WTC11 (cell line): Measurements from ENCODE around the gene CFDP1. TPM values are rescaled to one million over a fixed set of nuclear protein-coding genes. Genes with fewer than 3 reads are reported as not detected.

Experiments used
- ATAC-seq: fragments of 200-7000 bp; cut with Tn5 transposase; 2 replicates; pipeline ENCODE4 v1.10.0; 2021; ENCODE audit warnings: mild to moderate bottlenecking, moderate library complexity
- CTCF ChIA-PET: fragments of 300-600 bp; sonication (Branson Sonifier 250); formaldehyde crosslinking; loops from one replicate; lab custom pipeline; 2021; ENCODE audit warnings: antibody characterized with exemption; lab: Charles Lee
- POLR2A ChIA-PET: fragments of 350-600 bp; sonication (Branson Sonifier 250); formaldehyde crosslinking; loops from one replicate; lab custom pipeline; 2021; ENCODE audit warnings: antibody characterized with exemption; lab: Charles Lee
- DNase-seq: peaks from one replicate; pipeline ENCODE4 v3.0.0; 2021; ENCODE audit warnings: low spot score
- H3K27ac Mint-ChIP-seq: 2 replicates; pipeline ENCODE4 v1.8.0; 2021; ENCODE audit warnings: mixed read lengths
- H3K27me3 Mint-ChIP-seq: 2 replicates; pipeline ENCODE4 v1.8.0; 2021; ENCODE audit warnings: low read depth, mild to moderate bottlenecking, moderate library complexity, mixed read lengths
- H3K36me3 Mint-ChIP-seq: 2 replicates; pipeline ENCODE4 v1.8.0; 2021; ENCODE audit warnings: mixed read lengths
- H3K4me1 Mint-ChIP-seq: 2 replicates; pipeline ENCODE4 v1.8.0; 2022; ENCODE audit warnings: mixed read lengths
- H3K4me3 Mint-ChIP-seq: 2 replicates; pipeline ENCODE4 v1.8.0; 2021; ENCODE audit warnings: mild to moderate bottlenecking, moderate library complexity, mixed read lengths
- H3K9me3 Mint-ChIP-seq: 2 replicates; pipeline ENCODE4 v1.8.0; 2021; ENCODE audit warnings: mixed read lengths
- ATF3 ChIP-seq: sonication (generic); formaldehyde crosslinking; conservative IDR thresholded peaks from 2 replicates; pipeline ENCODE4 v1.8.1; 2022; ENCODE audit warnings: mild to moderate bottlenecking, missing genetic modification reagents
- CREB1 ChIP-seq: sonication (generic); formaldehyde crosslinking; IDR thresholded peaks from 2 replicates; pipeline ENCODE4 v1.8.0; 2023; ENCODE audit warnings: mild to moderate bottlenecking, missing genetic modification reagents
- ETV6 ChIP-seq: sonication (generic); formaldehyde crosslinking; IDR thresholded peaks from 2 replicates; pipeline ENCODE4 v1.8.1; 2022; ENCODE audit warnings: mild to moderate bottlenecking, missing genetic modification reagents
- FOXK1 ChIP-seq: sonication (generic); formaldehyde crosslinking; IDR thresholded peaks from 2 replicates; pipeline ENCODE4 v1.8.0; 2022; ENCODE audit warnings: mild to moderate bottlenecking, moderate library complexity, missing genetic modification reagents
- GRHL2 ChIP-seq: fragments of 250-450 bp; sonication (Bioruptor Pico); IDR thresholded peaks from 2 replicates; pipeline ENCODE4 v1.8.0; 2022; ENCODE audit warnings: mild to moderate bottlenecking, moderate library complexity; ENCODE audit not compliant: insufficient replicate concordance, severe bottlenecking
- MLX ChIP-seq: sonication (generic); formaldehyde crosslinking; IDR thresholded peaks from 2 replicates; pipeline ENCODE4 v1.8.1; 2023; ENCODE audit warnings: mild to moderate bottlenecking, missing genetic modification reagents, moderate library complexity
- NR1H2 ChIP-seq: sonication (generic); formaldehyde crosslinking; IDR thresholded peaks from 2 replicates; pipeline ENCODE4 v1.9.0; 2021; ENCODE audit warnings: mild to moderate bottlenecking, moderate library complexity, missing genetic modification reagents
- PRDM15 ChIP-seq: sonication (generic); formaldehyde crosslinking; IDR thresholded peaks from 2 replicates; pipeline ENCODE4 v1.8.0; 2022; ENCODE audit warnings: missing genetic modification reagents
- PREB ChIP-seq: sonication (generic); formaldehyde crosslinking; IDR thresholded peaks from 2 replicates; pipeline ENCODE4 v1.8.1; 2022; ENCODE audit warnings: mild to moderate bottlenecking, missing genetic modification reagents, moderate library complexity, borderline replicate concordance
- PRRX2 ChIP-seq: fragments of 250-450 bp; sonication (Bioruptor Pico); IDR thresholded peaks from 2 replicates; pipeline ENCODE4 v1.8.0; 2021; ENCODE audit warnings: mild to moderate bottlenecking
- SMAD4 ChIP-seq: sonication (generic); formaldehyde crosslinking; IDR thresholded peaks from 2 replicates; pipeline ENCODE4 v1.8.0; 2022; ENCODE audit warnings: mild to moderate bottlenecking, missing genetic modification reagents
- STAT6 ChIP-seq: sonication (generic); formaldehyde crosslinking; conservative IDR thresholded peaks from 2 replicates; pipeline ENCODE4 v1.8.1; 2023; ENCODE audit warnings: mild to moderate bottlenecking, low read depth, missing genetic modification reagents, moderate library complexity
- TEAD4 ChIP-seq: sonication (generic); formaldehyde crosslinking; IDR thresholded peaks from 2 replicates; pipeline ENCODE4 v1.8.0; 2022; ENCODE audit warnings: mild to moderate bottlenecking, missing genetic modification reagents
- USF1 ChIP-seq: sonication (generic); formaldehyde crosslinking; IDR thresholded peaks from 2 replicates; pipeline ENCODE4 v1.8.0; 2022; ENCODE audit warnings: mild to moderate bottlenecking, missing genetic modification reagents
- ZBTB21 ChIP-seq: sonication (generic); formaldehyde crosslinking; IDR thresholded peaks from 2 replicates; pipeline ENCODE4 v1.8.1; 2023; ENCODE audit warnings: mild to moderate bottlenecking, missing genetic modification reagents, borderline replicate concordance
- ZMAT4 ChIP-seq: fragments of 250-450 bp; sonication (Bioruptor Pico); IDR thresholded peaks from 2 replicates; pipeline ENCODE4 v1.9.0; 2021; ENCODE audit warnings: mild to moderate bottlenecking
- ZNF121 ChIP-seq: sonication (generic); formaldehyde crosslinking; IDR thresholded peaks from 2 replicates; pipeline ENCODE4 v1.8.0; 2023; ENCODE audit warnings: missing genetic modification reagents
- ZNF281 ChIP-seq: sonication (generic); formaldehyde crosslinking; IDR thresholded peaks from 2 replicates; pipeline ENCODE4 v1.8.0; 2023; ENCODE audit warnings: mild to moderate bottlenecking, missing genetic modification reagents
- ZNF317 ChIP-seq: sonication (generic); formaldehyde crosslinking; IDR thresholded peaks from 2 replicates; pipeline ENCODE4 v1.8.1; 2023; ENCODE audit warnings: low read depth, mild to moderate bottlenecking, moderate library complexity, missing genetic modification reagents, borderline replicate concordance
- total RNA-seq: library from RNA; stranded (reverse); gene quantifications from 3 replicates; pipeline ENCODE4 v1.2.3, GENCODE V29; 2021

Gene CFDP1
- total RNA-seq, 1 experiment from 2014 or later: 79.2 TPM

- TF ChIP-seq PRRX2 (CRISPR knock-in tag) (no peak), ATF3 (CRISPR knock-in tag) (no peak), CREB1 (CRISPR knock-in tag) (no peak), MLX (CRISPR knock-in tag) (no peak)
Measured at GRCh38 chr16:75288181-75288580, 145.1 kb downstream of the CFDP1 start (continued).

GRCh38 chr16:75287708-75288107 lies 145.6 kb downstream of the CFDP1 start:
- no peak overlapping the region for H3K4me3 Mint-ChIP-seq
- no peak for DNase-seq
- no peak for TF ChIP-seq ETV6 (CRISPR knock-in tag)
- no peak for TF ChIP-seq ZBTB21 (CRISPR knock-in tag)
- TF ChIP-seq PREB (CRISPR knock-in tag): no peak
- TF ChIP-seq STAT6: no peak
- TF ChIP-seq CREB1 (CRISPR knock-in tag): no peak
- TF ChIP-seq ZNF281 (CRISPR knock-in tag): no peak
- TF ChIP-seq NR1H2: no peak
- TF ChIP-seq ZMAT4 (CRISPR knock-in tag): no peak
- TF ChIP-seq PRDM15 (CRISPR knock-in tag): no peak
- TF ChIP-seq TEAD4 (CRISPR knock-in tag): no peak
- no peak for TF ChIP-seq ZNF317 (CRISPR knock-in tag)
- no peak for TF ChIP-seq GRHL2 (CRISPR knock-in tag)
- no peak for TF ChIP-seq ATF3 (CRISPR knock-in tag)
- no peak for TF ChIP-seq SMAD4 (CRISPR knock-in tag)
- no peak for TF ChIP-seq FOXK1 (CRISPR knock-in tag)
- TF ChIP-seq ZNF121 (CRISPR knock-in tag): no peak
- TF ChIP-seq USF1 (CRISPR knock-in tag): no peak
- peak overlapping the region; percentile 72; the same call in 1 of the 2 replicates for H3K27ac Mint-ChIP-seq
- H3K4me1 Mint-ChIP-seq: peaks cover 15% of the 10 kb centered on the region; the same call in 1 of the 2 replicates
- ChIA-PET CTCF (no interaction called here), POLR2A (no interaction called here)
- H3K27me3 Mint-ChIP-seq: no peaks in the 10 kb centered on the region
- H3K36me3 Mint-ChIP-seq: peaks cover 38% of the 10 kb centered on the region
- peaks cover 5% of the 10 kb centered on the region for H3K9me3 Mint-ChIP-seq
- ATAC-seq: peak; percentile 27; the same call in 1 of the 2 replicates
